ENCODE measurements around the gene CFB. TPM values are rescaled to one million over a fixed set of nuclear protein-coding genes. Genes with fewer than 3 reads are reported as not detected.
A peak's percentile ranks its signal among the peaks of the same experiment; 100 is the strongest.

Gene CFB
- total and polyA plus RNA-seq, 9 of the 15 experiments (the other 6 are each of a cell fraction or from before 2014, with no cell fraction given): 0.08 to 0.91 (median 0.22) TPM; not detected in 4

- TF ChIP-seq BRCA1 (IDR thresholded peaks at IDR 0.05) (no peak), BRCA1 (CRISPR knock-in tag; IDR thresholded peaks at IDR 0.05) (0 out of 2 replicates have a peak, but pooled peaks have one; percentile 69), KAT7 (CRISPR knock-in tag; IDR thresholded peaks at IDR 0.05; ENCODE audit: borderline replicate concordance) (peak; percentile 81; the same call in 1 of the 2 replicates), IRF9 (tag; IDR thresholded peaks at IDR 0.05) (no peak), POLR2AphosphoS5 (IDR thresholded peaks at IDR 0.05; ENCODE audit: control insufficient read depth, insufficient read depth, low read depth, low read length) (0 out of 2 replicates have a peak, but pooled peaks have one; percentile 32), PML (IDR thresholded peaks at IDR 0.05; ENCODE audit: low read length) (no peak; the same call in 1 of the 2 replicates), E2F1 (CRISPR knock-in tag; IDR thresholded peaks at IDR 0.05) (no peak), RBM34 (IDR thresholded peaks at IDR 0.05; ENCODE audit: borderline replicate concordance, insufficient read depth, low read length) (no peak), CREM (IDR thresholded peaks at IDR 0.05; ENCODE audit: low read depth) (peak; percentile 44), ZNF184 (CRISPR knock-in tag; IDR thresholded peaks at IDR 0.05) (no peak), NFIC (IDR thresholded peaks at IDR 0.05) (0 out of 2 replicates have a peak, but pooled peaks have one; percentile 16), RBM25 (IDR thresholded peaks at IDR 0.05; ENCODE audit: low read depth, low read length, severe bottlenecking) (no peak), HNRNPH1 (optimal IDR thresholded peaks at IDR 0.05; ENCODE audit: low read depth, low read length) (no peak)
- TF ChIP-seq, protein P1, sequence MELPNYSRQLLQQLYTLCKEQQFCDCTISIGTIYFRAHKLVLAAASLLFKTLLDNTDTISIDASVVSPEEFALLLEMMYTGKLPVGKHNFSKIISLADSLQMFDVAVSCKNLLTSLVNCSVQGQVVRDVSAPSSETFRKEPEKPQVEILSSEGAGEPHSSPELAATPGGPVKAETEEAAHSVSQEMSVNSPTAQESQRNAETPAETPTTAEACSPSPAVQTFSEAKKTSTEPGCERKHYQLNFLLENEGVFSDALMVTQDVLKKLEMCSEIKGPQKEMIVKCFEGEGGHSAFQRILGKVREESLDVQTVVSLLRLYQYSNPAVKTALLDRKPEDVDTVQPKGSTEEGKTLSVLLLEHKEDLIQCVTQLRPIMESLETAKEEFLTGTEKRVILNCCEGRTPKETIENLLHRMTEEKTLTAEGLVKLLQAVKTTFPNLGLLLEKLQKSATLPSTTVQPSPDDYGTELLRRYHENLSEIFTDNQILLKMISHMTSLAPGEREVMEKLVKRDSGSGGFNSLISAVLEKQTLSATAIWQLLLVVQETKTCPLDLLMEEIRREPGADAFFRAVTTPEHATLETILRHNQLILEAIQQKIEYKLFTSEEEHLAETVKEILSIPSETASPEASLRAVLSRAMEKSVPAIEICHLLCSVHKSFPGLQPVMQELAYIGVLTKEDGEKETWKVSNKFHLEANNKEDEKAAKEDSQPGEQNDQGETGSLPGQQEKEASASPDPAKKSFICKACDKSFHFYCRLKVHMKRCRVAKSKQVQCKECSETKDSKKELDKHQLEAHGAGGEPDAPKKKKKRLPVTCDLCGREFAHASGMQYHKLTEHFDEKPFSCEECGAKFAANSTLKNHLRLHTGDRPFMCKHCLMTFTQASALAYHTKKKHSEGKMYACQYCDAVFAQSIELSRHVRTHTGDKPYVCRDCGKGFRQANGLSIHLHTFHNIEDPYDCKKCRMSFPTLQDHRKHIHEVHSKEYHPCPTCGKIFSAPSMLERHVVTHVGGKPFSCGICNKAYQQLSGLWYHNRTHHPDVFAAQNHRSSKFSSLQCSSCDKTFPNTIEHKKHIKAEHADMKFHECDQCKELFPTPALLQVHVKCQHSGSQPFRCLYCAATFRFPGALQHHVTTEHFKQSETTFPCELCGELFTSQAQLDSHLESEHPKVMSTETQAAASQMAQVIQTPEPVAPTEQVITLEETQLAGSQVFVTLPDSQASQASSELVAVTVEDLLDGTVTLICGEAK (IDR thresholded peaks at IDR 0.05): 0 out of 2 replicates have a peak, but pooled peaks have one; percentile 23
- TF ChIP-seq, protein P1 (CRISPR knock-in tag; IDR thresholded peaks at IDR 0.05): no peak
These were observed 24.1 kb downstream of the CFB start (continued) for GRCh38 chr6:31969712-31970603.
